Measurements from ENCODE around the gene SGSM2.

DNA sequence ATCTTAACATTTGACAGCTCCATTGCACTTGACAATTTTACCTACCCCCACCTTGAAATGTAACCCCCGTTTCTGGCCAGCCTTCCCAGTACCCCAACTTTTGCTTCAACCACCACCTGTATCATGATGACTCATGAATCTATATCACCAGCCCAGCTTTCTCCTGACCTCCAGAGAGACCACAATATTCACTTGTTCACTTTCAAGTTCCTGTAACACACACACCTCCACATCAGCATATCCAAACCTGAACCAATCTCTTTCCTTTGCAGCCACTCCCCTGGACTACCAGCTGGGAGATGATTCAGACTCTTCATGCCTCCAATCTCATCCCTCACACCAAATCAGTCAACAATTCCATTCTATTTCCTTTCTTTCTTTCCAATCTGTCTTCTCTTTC is 41.7 kb upstream of the SGSM2 start:
- TF ChIP-seq POLR2A (IDR thresholded peaks at IDR 0.05) = no peak
- TF ChIP-seq EP300 (IDR thresholded peaks at IDR 0.05) = no peak

Measured in gastroesophageal sphincter (tissue), 2 donors.